Small intestine (tissue), 7 donors: ENCODE data around the gene BRINP3. TPM values are rescaled to one million over a fixed set of nuclear protein-coding genes. Genes with fewer than 3 reads are reported as not detected.
"Not testable (repeated sequence)": the region's sequence is repeated elsewhere in the genome, so short reads cannot be mapped to it uniquely, and the experiment has no call there.

ENCODE experiments used
- DNase-seq, 2 donors: peaks; one replicate each; pipeline versions ENCODE4 v3.0.0 to v3.0.0-alpha.2; 2013
- FAIRE-seq: peaks from 2 replicates; lab custom pipeline; 2012; peaks lifted over from hg19 to GRCh38; lab: Jason Lieb, UNC
- H3K27ac ChIP-seq, 3 donors: one replicate each; pipeline ENCODE4 v1.5.1; 2013; ENCODE audit warnings: low read length in 2 of 3, mild to moderate bottlenecking in 2 of 3, control low read depth in 1 of 3, inconsistent platforms in 1 of 3, low read depth in 1 of 3, moderate library complexity in 1 of 3
- H3K27me3 ChIP-seq, 3 donors: one replicate each; pipeline ENCODE4 v1.6.1; 2013; ENCODE audit warnings: low read length in 3 of 3, inconsistent platforms in 1 of 3; ENCODE audit not compliant: control insufficient read depth in 3 of 3, insufficient read depth in 3 of 3
- H3K36me3 ChIP-seq, 3 donors: one replicate each; pipeline ENCODE4 v1.6.1; 2013; ENCODE audit warnings: low read length in 3 of 3, inconsistent platforms in 1 of 3, low read depth in 1 of 3, mild to moderate bottlenecking in 1 of 3, moderate library complexity in 1 of 3; ENCODE audit not compliant: control insufficient read depth in 3 of 3, insufficient read depth in 2 of 3
- H3K4me1 ChIP-seq, 3 donors: one replicate each; pipeline ENCODE4 v1.6.1; 2013; ENCODE audit warnings: low read length in 2 of 3, inconsistent platforms in 1 of 3, low read depth in 1 of 3, mild to moderate bottlenecking in 1 of 3, moderate library complexity in 1 of 3; ENCODE audit not compliant: control insufficient read depth in 3 of 3, insufficient read depth in 2 of 3
- H3K4me3 ChIP-seq, 3 donors: one replicate each; pipeline ENCODE4 v1.5.1; 2013; ENCODE audit warnings: low read length in 3 of 3, control low read depth in 1 of 3, inconsistent platforms in 1 of 3, low read depth in 1 of 3, mild to moderate bottlenecking in 1 of 3, moderate library complexity in 1 of 3
- H3K9me3 ChIP-seq, 2 donors: one replicate each; pipeline ENCODE4 v1.6.1; 2013; ENCODE audit warnings: low read depth in 1 of 2, low read length in 1 of 2; ENCODE audit not compliant: control insufficient read depth in 2 of 2, insufficient read depth in 1 of 2
- WGBS, 3 donors: extraction: QIAGEN DNeasy Blood & Tissue Kit; methylation state at CpG; one replicate each; pipeline ENCODE4 v1.1.7; 2013; 5-methylcytosine and 5-hydroxymethylcytosine counted together
- polyA plus RNA-seq, 4 donors: library from polyadenylated mRNA; stranded (reverse) in 3 of 4; unstranded in 1 of 4; fragments of 200-250 nt in 3 of 4; fragments of 120-200 nt in 1 of 4; gene quantifications; one replicate each; pipeline versions ENCODE4 v1.2.1 to v1.2.3, GENCODE V29; 2013
- donor health status: healthy with polysubstance abuse.
- donor health status: control.
- donor health status: control.
- donor health status: Bipolar disorder and iron deficiency.
- donor health status: healthy.

The BRINP3 gene
- polyA plus RNA-seq, 4 donors: 2.7 to 61.2 (median 7.8) TPM

DNA sequence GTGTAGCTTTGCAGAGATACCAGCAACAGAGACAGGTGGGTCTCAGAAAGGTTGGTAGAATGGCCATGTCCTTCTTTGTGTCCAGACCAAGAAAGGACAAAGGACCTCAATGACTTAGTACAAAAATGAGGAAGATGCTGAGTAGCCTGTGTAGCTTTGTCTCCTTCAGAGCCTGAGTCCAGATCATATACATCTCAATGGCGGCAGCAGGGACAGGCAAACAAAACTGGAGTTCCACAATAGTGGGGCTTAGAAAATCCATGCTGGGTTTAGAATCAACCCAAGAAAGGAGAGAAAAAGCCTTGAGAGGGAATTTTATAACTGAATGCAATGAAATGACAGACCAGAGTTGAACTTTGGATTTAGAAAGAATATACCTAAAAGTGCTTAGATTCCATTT lies 339.0 kb downstream of the BRINP3 start:
- no peak for FAIRE-seq

DNA sequence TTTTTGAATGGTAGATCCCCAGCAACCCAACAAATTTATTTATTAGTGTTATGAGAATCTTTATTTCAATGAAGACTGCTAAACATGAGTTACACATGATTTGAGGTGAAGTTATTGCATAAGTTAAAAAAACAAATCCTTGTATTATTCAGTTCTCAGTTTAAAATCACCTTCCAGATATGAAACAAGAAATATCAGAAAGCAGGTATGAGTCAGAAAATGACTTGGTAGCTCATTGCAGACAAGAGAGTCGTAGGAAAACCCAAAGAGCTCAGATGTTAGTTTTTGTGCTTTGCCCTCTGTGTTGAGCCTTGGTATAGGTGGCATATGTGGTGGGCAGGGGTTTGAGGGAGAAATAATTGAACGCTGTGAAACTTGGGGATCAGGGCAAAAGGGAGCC lies 339.4 kb downstream of the BRINP3 start:
- Histone ChIP-seq H3K4me3 (no peak overlapping the region), H3K4me1 (no peaks in the 10 kb centered on the region), H3K27me3 (no peaks in the 10 kb centered on the region), H3K36me3 (no peaks in the 10 kb centered on the region), H3K9me3 (no peaks in the 10 kb centered on the region), H3K27ac (no peak overlapping the region)
- FAIRE-seq (no peak), DNase-seq (no peak)
- WGBS, 3 donors: 47 to 85% (median 79%) methylated on average over 2 of the region's 2 CpGs

More for the DNA sequence above, 339.0 kb downstream of the BRINP3 start:
- 93 to 97% (median 94%) methylated on average over 1 of the region's 1 CpG for WGBS, 3 donors
- no peak overlapping the region for H3K27ac ChIP-seq
- DNase-seq: no peak
- no peaks in the 10 kb centered on the region for H3K36me3 ChIP-seq
- no peaks in the 10 kb centered on the region for H3K9me3 ChIP-seq
- H3K27me3 ChIP-seq: no peaks in the 10 kb centered on the region
- no peak overlapping the region for H3K4me3 ChIP-seq
- H3K4me1 ChIP-seq: no peaks in the 10 kb centered on the region

DNA sequence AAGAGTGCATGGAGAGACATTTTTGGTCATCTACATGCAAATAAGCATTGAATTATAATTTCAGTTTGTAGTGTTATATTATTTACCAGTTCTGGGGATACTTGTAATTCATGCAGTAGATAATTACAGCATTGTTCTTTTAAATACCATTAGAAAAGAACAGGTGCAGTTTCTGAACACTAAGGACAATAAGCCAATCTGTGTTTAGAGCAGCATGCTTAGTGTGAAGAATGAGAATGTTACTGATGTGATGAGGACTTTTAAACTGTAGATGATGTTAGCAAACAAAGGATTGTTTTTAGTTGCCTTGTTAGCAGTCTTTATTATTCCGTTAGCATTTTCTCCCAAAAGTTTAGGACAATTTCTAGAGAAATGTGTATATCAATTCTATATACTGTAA lies 348.3 kb downstream of the BRINP3 start:
- Histone ChIP-seq H3K36me3 (no peaks in the 10 kb centered on the region), H3K27ac (no peak overlapping the region), H3K9me3 (no peaks in the 10 kb centered on the region), H3K27me3 (no peaks in the 10 kb centered on the region), H3K4me3 (no peak overlapping the region), H3K4me1 (no peaks in the 10 kb centered on the region)
- DNase-seq: no peak
- WGBS, 3 donors: 77 to 89% (median 83%) methylated on average over 1 of the region's 1 CpG
- no peak for FAIRE-seq

DNA sequence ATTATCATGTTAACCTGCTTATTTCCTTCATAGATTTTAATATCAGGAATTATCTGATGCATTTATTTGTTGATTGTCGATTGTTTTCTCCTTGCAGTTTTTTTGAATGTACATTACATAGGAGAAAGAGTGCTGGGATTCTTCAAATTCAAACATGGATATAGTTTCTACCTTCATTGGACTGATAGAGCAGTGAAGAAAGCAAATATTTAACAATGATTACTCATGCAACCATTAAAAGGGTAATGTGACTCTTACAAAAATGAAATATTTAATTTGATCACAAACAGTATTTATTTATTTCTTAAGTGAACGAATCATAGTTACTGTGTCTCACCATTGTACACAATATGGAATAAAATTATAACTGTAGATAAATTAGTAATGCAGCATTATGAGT lies 350.9 kb downstream of the BRINP3 start:
- H3K4me1 ChIP-seq: no peaks in the 10 kb centered on the region
- H3K27me3 ChIP-seq: no peaks in the 10 kb centered on the region
- H3K4me3 ChIP-seq: no peak overlapping the region
- H3K27ac ChIP-seq: no peak overlapping the region
- FAIRE-seq: no peak
- 65 to 77% (median 72%) methylated on average over 2 of the region's 2 CpGs for WGBS, 3 donors
- no peaks in the 10 kb centered on the region for H3K36me3 ChIP-seq
- no peaks in the 10 kb centered on the region for H3K9me3 ChIP-seq
- no peak for DNase-seq

DNA sequence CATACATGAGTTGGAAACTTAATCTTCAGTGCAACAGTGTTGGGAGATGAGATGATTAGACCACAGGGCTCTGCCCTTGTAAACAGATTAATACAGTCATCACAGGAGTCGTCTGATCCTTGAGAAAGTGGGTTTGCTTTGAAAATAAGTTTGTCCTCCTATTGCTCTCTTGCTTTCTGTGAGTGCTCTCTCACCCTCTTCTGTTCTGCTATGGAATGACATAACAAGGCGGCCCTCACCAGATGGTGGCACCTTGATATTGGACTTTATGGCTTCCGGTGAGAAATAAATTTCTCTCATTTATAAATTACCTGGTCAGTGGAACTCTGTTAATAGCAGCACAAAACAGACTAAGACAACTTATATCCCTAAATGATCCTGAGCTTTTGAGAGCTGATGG lies 353.6 kb downstream of the BRINP3 start:
- H3K4me3 ChIP-seq: no peak overlapping the region
- DNase-seq (no peak), FAIRE-seq (no peak)
- H3K27me3 ChIP-seq: no peaks in the 10 kb centered on the region
- no peaks in the 10 kb centered on the region for H3K4me1 ChIP-seq
- no peak overlapping the region for H3K27ac ChIP-seq
- no peaks in the 10 kb centered on the region for H3K36me3 ChIP-seq
- 74 to 81% (median 75%) methylated on average over 3 of the region's 3 CpGs for WGBS, 3 donors
- no peaks in the 10 kb centered on the region for H3K9me3 ChIP-seq

DNA sequence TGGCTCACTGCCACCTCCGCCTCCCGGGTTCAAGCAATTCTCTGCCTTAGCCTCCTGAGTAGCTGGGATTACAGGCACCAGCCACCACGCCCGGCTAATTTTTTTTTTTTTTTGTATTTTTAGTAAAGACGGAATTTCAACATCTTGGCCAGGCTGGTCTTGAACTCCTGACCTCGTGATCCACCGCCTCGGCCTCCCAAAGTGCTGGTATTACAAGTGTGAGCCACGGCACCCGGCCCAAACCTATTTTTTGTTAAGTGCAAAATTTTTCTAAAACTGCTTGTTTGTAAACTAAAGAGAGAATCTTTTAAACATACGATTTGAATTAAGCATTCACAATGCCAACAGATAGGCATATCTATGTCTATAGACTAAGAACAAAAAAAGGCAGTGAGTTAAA lies 357.1 kb downstream of the BRINP3 start:
- WGBS, 3 donors: 87 to 96% (median 91%) methylated on average over 11 of the region's 11 CpGs
- FAIRE-seq, H3K9me3 ChIP-seq, H3K4me3 ChIP-seq, DNase-seq, H3K36me3 ChIP-seq, H3K4me1 ChIP-seq, H3K27ac ChIP-seq, H3K27me3 ChIP-seq: not testable (repeated sequence)

DNA sequence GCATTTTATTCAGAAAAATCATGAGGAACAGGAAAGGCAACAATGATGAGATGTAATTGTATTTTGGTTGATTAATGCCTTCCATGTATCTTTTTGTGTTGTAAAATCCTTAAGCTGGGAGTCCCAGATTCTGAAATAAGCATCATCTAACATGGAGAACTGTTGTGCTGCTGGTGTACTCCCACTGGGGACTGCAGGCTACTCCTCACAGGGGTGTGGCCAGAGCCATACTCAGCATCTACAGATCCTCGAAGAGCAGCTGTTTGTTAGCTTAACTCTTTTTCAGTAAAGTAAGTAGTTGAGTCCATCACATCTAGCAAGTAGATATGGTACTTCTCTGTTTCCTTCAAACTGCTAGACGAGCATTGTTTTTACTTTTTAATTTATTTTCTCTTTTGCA lies 358.0 kb downstream of the BRINP3 start:
- DNase-seq (no peak), FAIRE-seq (no peak)
- Histone ChIP-seq H3K4me3 (no peak overlapping the region), H3K36me3 (no peaks in the 10 kb centered on the region), H3K9me3 (no peaks in the 10 kb centered on the region), H3K27ac (no peak overlapping the region), H3K4me1 (no peaks in the 10 kb centered on the region), H3K27me3 (no peaks in the 10 kb centered on the region)
- WGBS, 3 donors: 66 to 68% (median 67%) methylated on average over 2 of the region's 2 CpGs

DNA sequence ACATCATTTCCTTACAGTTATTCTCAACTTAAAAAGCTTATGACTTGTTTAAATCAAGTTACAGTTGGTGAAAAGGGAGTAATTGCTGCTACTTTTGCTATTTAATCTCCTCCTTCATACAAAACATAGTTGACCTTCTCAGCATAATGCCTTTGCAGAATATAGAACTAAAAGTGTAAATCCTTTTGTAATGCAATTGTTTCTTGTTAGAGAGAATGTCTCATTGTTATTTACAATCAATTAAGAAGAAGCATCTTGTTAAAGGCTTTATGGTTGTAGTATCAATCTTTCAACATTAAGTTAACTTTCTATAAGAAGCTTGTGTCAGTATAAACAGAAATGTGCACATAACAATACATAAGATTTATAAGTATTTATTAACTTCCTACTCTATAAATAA lies 360.7 kb downstream of the BRINP3 start:
- no peak for DNase-seq
- no peak for FAIRE-seq

DNA sequence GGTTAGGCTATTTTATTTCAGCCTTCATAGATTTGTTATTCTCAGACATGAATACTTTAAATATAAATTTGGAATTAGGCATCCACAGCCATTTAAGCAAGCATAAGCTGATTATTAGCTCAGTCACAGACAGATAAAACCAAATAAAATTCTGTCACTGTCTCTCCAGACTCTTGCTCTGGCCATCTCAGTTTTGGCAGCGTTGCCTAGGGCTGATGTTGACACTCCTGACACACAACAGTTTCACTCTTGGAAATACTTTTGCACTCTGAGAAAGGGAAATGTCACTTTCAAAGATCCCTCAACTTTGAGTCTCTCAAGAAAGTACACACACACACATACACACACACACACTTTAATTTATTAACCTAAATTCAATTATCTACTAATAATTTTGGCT lies 372.7 kb downstream of the BRINP3 start:
- H3K27me3 ChIP-seq: no peaks in the 10 kb centered on the region
- WGBS, 3 donors: 39 to 78% (median 69%) methylated on average over 1 of the region's 1 CpG
- no peak for FAIRE-seq
- DNase-seq: no peak
- no peaks in the 10 kb centered on the region for H3K36me3 ChIP-seq
- no peak overlapping the region for H3K4me3 ChIP-seq
- H3K27ac ChIP-seq: no peak overlapping the region
- H3K4me1 ChIP-seq: no peaks in the 10 kb centered on the region
- H3K9me3 ChIP-seq: no peaks in the 10 kb centered on the region

More for the DNA sequence above, 360.7 kb downstream of the BRINP3 start:
- Histone ChIP-seq H3K4me1 (no peaks in the 10 kb centered on the region), H3K27ac (no peak overlapping the region), H3K4me3 (no peak overlapping the region), H3K36me3 (no peaks in the 10 kb centered on the region), H3K9me3 (no peaks in the 10 kb centered on the region), H3K27me3 (no peaks in the 10 kb centered on the region)
